H9 (cell line): ENCODE data around the gene MAMDC4. TPM values are rescaled to one million over a fixed set of nuclear protein-coding genes. Genes with fewer than 3 reads are reported as not detected.

Experiments
- DNase-seq: peaks from one replicate; pipeline ENCODE4 v3.0.0-alpha.2; 2017
- H2AFZ ChIP-seq: one replicate; pipeline ENCODE4 v1.6.1; 2013; ENCODE audit warnings: mild to moderate bottlenecking, low read length, control low read depth, moderate library complexity
- H2AK5ac ChIP-seq: 2 replicates; pipeline ENCODE4 v1.6.1; 2013; ENCODE audit warnings: low read length, control low read depth, mixed read lengths; ENCODE audit not compliant: insufficient read length
- H2BK120ac ChIP-seq: one replicate; pipeline ENCODE4 v1.6.1; 2013; ENCODE audit warnings: low read depth, mild to moderate bottlenecking, low read length, control low read depth, inconsistent platforms; ENCODE audit not compliant: poor library complexity, severe bottlenecking
- H2BK12ac ChIP-seq: 2 replicates; pipeline ENCODE4 v1.6.1; 2013; ENCODE audit warnings: low read length, control low read depth, mixed read lengths, low read depth; ENCODE audit not compliant: insufficient read length
- H2BK15ac ChIP-seq: 2 replicates; pipeline ENCODE4 v1.6.1; 2013; ENCODE audit warnings: low read depth, low read length, control low read depth
- H2BK20ac ChIP-seq: one replicate; pipeline ENCODE4 v1.6.1; 2013; ENCODE audit warnings: low read depth, mild to moderate bottlenecking, low read length, control low read depth, inconsistent platforms; ENCODE audit not compliant: poor library complexity, severe bottlenecking
- H2BK5ac ChIP-seq: 2 replicates; pipeline ENCODE4 v1.6.1; 2013; ENCODE audit warnings: low read length, control low read depth, mixed read lengths; ENCODE audit not compliant: insufficient read length
- H3K14ac ChIP-seq: 2 replicates; pipeline ENCODE4 v1.6.1; 2013; ENCODE audit warnings: low read length, control low read depth; ENCODE audit not compliant: insufficient read depth
- H3K18ac ChIP-seq: 2 replicates; pipeline ENCODE4 v1.6.1; 2013; ENCODE audit warnings: low read depth, mild to moderate bottlenecking, mixed read lengths, low read length, control low read depth; ENCODE audit not compliant: insufficient read length
- H3K23ac ChIP-seq: 2 replicates; pipeline ENCODE4 v1.6.1; 2013; ENCODE audit warnings: low read length, control low read depth, mixed read lengths, low read depth; ENCODE audit not compliant: insufficient read length
- H3K23me2 ChIP-seq: 2 replicates; pipeline ENCODE4 v1.6.1; 2013; ENCODE audit warnings: low read depth, mild to moderate bottlenecking, mixed read lengths, low read length, control low read depth; ENCODE audit not compliant: insufficient read length, poor library complexity, severe bottlenecking
- H3K27ac ChIP-seq: 2 replicates; pipeline ENCODE4 v1.5.1; 2013; ENCODE audit warnings: low read length, control low read depth, mixed read lengths, low read depth; ENCODE audit not compliant: insufficient read length
- H3K27me3 ChIP-seq: 2 replicates; pipeline ENCODE4 v1.6.1; 2013; ENCODE audit warnings: low read length, control low read depth, inconsistent platforms; ENCODE audit not compliant: insufficient read depth
- H3K4ac ChIP-seq: 2 replicates; pipeline ENCODE4 v1.6.1; 2013; ENCODE audit warnings: low read depth, mild to moderate bottlenecking, control low read depth, inconsistent platforms, low read length, moderate library complexity
- H3K4me1 ChIP-seq: 2 replicates; pipeline ENCODE4 v1.6.1; 2013; ENCODE audit warnings: low read length, control low read depth, inconsistent platforms; ENCODE audit not compliant: insufficient read depth
- H3K4me2 ChIP-seq: 2 replicates; pipeline ENCODE4 v1.6.1; 2013; ENCODE audit warnings: low read length, control low read depth, mixed read lengths; ENCODE audit not compliant: insufficient read length, insufficient read depth
- H3K56ac ChIP-seq: 2 replicates; pipeline ENCODE4 v1.6.1; 2013; ENCODE audit warnings: low read depth, mild to moderate bottlenecking, mixed read lengths, low read length, control low read depth; ENCODE audit not compliant: insufficient read length
- H3K79me1 ChIP-seq: 2 replicates; pipeline ENCODE4 v1.6.1; 2013; ENCODE audit warnings: low read depth, mild to moderate bottlenecking, moderate library complexity, low read length, control low read depth, inconsistent platforms; ENCODE audit not compliant: insufficient read depth, poor library complexity, severe bottlenecking
- H3K79me2 ChIP-seq: 2 replicates; pipeline ENCODE4 v1.6.1; 2013; ENCODE audit warnings: low read length, control low read depth, inconsistent platforms; ENCODE audit not compliant: insufficient read depth
- H3K9ac ChIP-seq: 2 replicates; pipeline ENCODE4 v1.6.1; 2013; ENCODE audit warnings: low read length, control low read depth, mixed read lengths; ENCODE audit not compliant: insufficient read length; ENCODE audit errors: extremely low read depth
- H3K9me3 ChIP-seq: one replicate; pipeline ENCODE4 v1.6.1; 2013; ENCODE audit warnings: low read depth, low read length, inconsistent platforms; ENCODE audit not compliant: control insufficient read depth
- H3T11ph ChIP-seq: one replicate; pipeline ENCODE4 v1.6.1; 2013; ENCODE audit warnings: mild to moderate bottlenecking, low read length, control low read depth, inconsistent platforms
- H4K20me1 ChIP-seq: one replicate; pipeline ENCODE4 v1.6.1; 2013; ENCODE audit not compliant: control insufficient read depth, insufficient read length, insufficient read depth
- H4K5ac ChIP-seq: 2 replicates; pipeline ENCODE4 v1.6.1; 2013; ENCODE audit warnings: low read depth, mild to moderate bottlenecking, mixed read lengths, low read length, control low read depth; ENCODE audit not compliant: insufficient read length
- H4K8ac ChIP-seq: replicated peaks from 2 replicates; pipeline ENCODE4 v1.6.1; 2013; ENCODE audit warnings: low read length, control low read depth, mixed read lengths, low read depth; ENCODE audit not compliant: insufficient read length
- H4K91ac ChIP-seq: 2 replicates; pipeline ENCODE4 v1.6.1; 2013; ENCODE audit warnings: low read depth, mild to moderate bottlenecking, moderate library complexity, mixed read lengths, low read length, control low read depth; ENCODE audit not compliant: insufficient read length
- H3K27ac Mint-ChIP-seq, 3 experiments: 2 replicates in 2 of 3; 3 replicates in 1 of 3; pipeline ENCODE4 v1.8.0; 2020 to 2021; ENCODE audit warnings: mixed read lengths in 3 of 3, mild to moderate bottlenecking in 1 of 3, moderate library complexity in 1 of 3
- H3K27me3 Mint-ChIP-seq: 2 replicates; pipeline ENCODE4 v1.8.0; 2021; ENCODE audit warnings: low read depth, mild to moderate bottlenecking, moderate library complexity, mixed read lengths
- H3K36me3 Mint-ChIP-seq, 3 experiments: 2 replicates in 2 of 3; 3 replicates in 1 of 3; pipeline ENCODE4 v1.8.0; 2020 to 2021; ENCODE audit warnings: low read depth in 3 of 3, mixed read lengths in 3 of 3; ENCODE audit not compliant: insufficient read depth in 1 of 3
- H3K4me1 Mint-ChIP-seq, 2 experiments: 2 replicates each; pipeline ENCODE4 v1.8.0; 2020; ENCODE audit warnings: mixed read lengths in 2 of 2
- H3K4me3 Mint-ChIP-seq, 2 experiments: 2 replicates in 1 of 2; 3 replicates in 1 of 2; pipeline ENCODE4 v1.8.0; 2020 to 2021; ENCODE audit warnings: mild to moderate bottlenecking in 2 of 2, mixed read lengths in 2 of 2, moderate library complexity in 1 of 2
- H3K9me3 Mint-ChIP-seq, 2 experiments: 2 replicates in 1 of 2; 3 replicates in 1 of 2; pipeline ENCODE4 v1.8.0; 2020; ENCODE audit warnings: mild to moderate bottlenecking in 2 of 2, mixed read lengths in 2 of 2, moderate library complexity in 1 of 2
- CTCF ChIP-seq: fragments of 200-600 bp; sonication (generic); conservative IDR thresholded peaks from 3 replicates; pipeline ENCODE4 v1.8.0; 2021; ENCODE audit warnings: antibody characterized with exemption, mild to moderate bottlenecking
- WGBS: extraction: QIAGEN DNeasy Blood & Tissue Kit; methylation state at CpG from one replicate; pipeline ENCODE4 v1.1.7; 2013; ENCODE audit warnings: missing lambda C conversion rate, low lambda C conversion rate, mixed read lengths; ENCODE audit not compliant: insufficient read length; ENCODE audit errors: extremely low coverage; 5-methylcytosine and 5-hydroxymethylcytosine counted together
- total RNA-seq: library from RNA; stranded (reverse); gene quantifications from 2 replicates; pipeline ENCODE4 v1.2.1, GENCODE V29; 2021

MAMDC4 gene
- total RNA-seq, 1 experiment from 2014 or later, result 9.2 TPM

DNA sequence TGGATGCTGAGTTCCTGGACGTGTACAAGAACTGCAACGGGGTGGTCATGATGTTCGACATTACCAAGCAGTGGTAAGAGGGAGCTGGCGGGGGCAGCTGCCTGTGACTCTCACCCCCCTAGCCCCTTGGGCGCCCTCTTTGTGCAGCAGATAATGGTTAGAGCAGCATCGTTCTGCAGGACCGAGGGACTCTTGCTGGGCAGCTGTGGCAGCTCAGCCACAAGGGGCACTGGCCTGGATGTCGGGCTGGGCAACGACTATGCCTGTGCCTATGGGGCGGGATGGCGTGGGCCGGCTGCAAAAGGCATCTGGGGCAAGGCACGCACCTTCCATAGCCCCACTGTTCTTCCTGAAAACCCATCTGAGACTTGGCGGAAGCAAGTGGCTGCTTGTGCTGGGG is 22.7 kb upstream of the MAMDC4 start:
- Histone ChIP-seq H3K79me1 (no peaks in the 10 kb centered on the region), H3K27me3 (no peaks in the 10 kb centered on the region), H3K4ac (no peak overlapping the region), H2AK5ac (no peak overlapping the region), H4K20me1 (no peaks in the 10 kb centered on the region), H3K27ac (no peak overlapping the region), H3K23ac (no peak overlapping the region), H2AFZ (no peak overlapping the region), H3K9me3 (no peaks in the 10 kb centered on the region), H2BK20ac (no peak overlapping the region), H2BK15ac (no peak overlapping the region), H3K4me2 (no peak overlapping the region), H2BK120ac (no peak overlapping the region), H3K9ac (no peak overlapping the region), H3K18ac (no peak overlapping the region), H3K4me1 (no peaks in the 10 kb centered on the region), H4K91ac (no peak overlapping the region), H4K5ac (no peak overlapping the region), H4K8ac (no peak overlapping the region), H2BK5ac (no peak overlapping the region), H3K14ac (no peak overlapping the region; the same call in 1 of the 2 replicates), H2BK12ac (no peak overlapping the region), H3K56ac (no peak overlapping the region), H3K79me2 (no peaks in the 10 kb centered on the region), H3K23me2 (no peaks in the 10 kb centered on the region), H3T11ph (no peak overlapping the region)
- no CpG with 5 or more reads among the region's 14 CpGs for WGBS
- Mint-ChIP-seq H3K27ac (no peak overlapping the region; a peak in 1 of 7 replicates), H3K4me1 (no peaks in the 10 kb centered on the region), H3K27me3 (peaks cover 1% of the 10 kb centered on the region; the same call in 1 of the 2 replicates), H3K9me3 (no peaks in the 10 kb centered on the region), H3K4me3 (no peak overlapping the region), H3K36me3 (peaks cover 14 to 59% (median 54%) of the 10 kb centered on the region in 3 experiments)
- TF ChIP-seq CTCF, result no peak
- no peak for DNase-seq
